Panc1 (cell line): ENCODE data around the gene TFDP2. TPM values are rescaled to one million over a fixed set of nuclear protein-coding genes. Genes with fewer than 3 reads are reported as not detected.

Experiments
- ATAC-seq: fragments of 200-7000 bp; cut with Tn5 transposase; 2 replicates; pipeline ENCODE4 v1.9.1; 2020; ENCODE audit warnings: mild to moderate bottlenecking, moderate library complexity
- BruUV-seq: library from RNA; stranded (reverse); fragments of 400-500 nt; replicated peaks from 2 replicates; lab custom pipeline; 2021; lab: Mats Ljungman, UMichigan
- CTCF ChIA-PET: fragments of 300-600 bp; sonication (Branson Sonifier 250); formaldehyde crosslinking; loops from one replicate; lab custom pipeline; 2022; ENCODE audit warnings: antibody characterized with exemption; lab: Charles Lee
- POLR2A ChIA-PET: fragments of 300-600 bp; sonication (Branson Sonifier 250); formaldehyde crosslinking; loops from one replicate; lab custom pipeline; 2022; ENCODE audit warnings: antibody characterized with exemption; lab: Charles Lee
- DNase-seq: peaks from one replicate; pipeline ENCODE4 v3.0.0-alpha.2; 2010; ENCODE audit warnings: low read depth, low spot score
- H3K27ac ChIP-seq: 2 replicates; pipeline ENCODE4 v1.5.1; 2011; ENCODE audit warnings: mild to moderate bottlenecking, low read length, inconsistent platforms
- H3K27me3 ChIP-seq: fragments of 200-500 bp; sonication (Bioruptor generic); 2 replicates; pipeline ENCODE4 v1.6.0; 2014; ENCODE audit warnings: low read length, inconsistent platforms; ENCODE audit not compliant: control insufficient read depth, insufficient read depth
- H3K36me3 ChIP-seq: fragments of 200-500 bp; sonication (Bioruptor generic); 2 replicates; pipeline ENCODE4 v1.5.1; 2014; ENCODE audit warnings: inconsistent platforms, mild to moderate bottlenecking, low read length, moderate library complexity; ENCODE audit not compliant: control insufficient read depth, insufficient read depth
- H3K4me1 ChIP-seq: 2 replicates; pipeline ENCODE4 v1.5.1; 2011; ENCODE audit warnings: inconsistent platforms, mild to moderate bottlenecking, low read length, moderate library complexity; ENCODE audit not compliant: control insufficient read depth, insufficient read depth
- H3K4me3 ChIP-seq, 2 experiments: 2 replicates each; pipeline ENCODE4 v1.5.1; 2011 to 2012; ENCODE audit warnings: low read depth in 2 of 2, low read length in 2 of 2, mild to moderate bottlenecking in 2 of 2, inconsistent platforms in 1 of 2, moderate library complexity in 1 of 2
- H3K9me3 ChIP-seq: fragments of 200-500 bp; sonication (Bioruptor generic); 2 replicates; pipeline ENCODE4 v1.5.1; 2014; ENCODE audit warnings: low read depth, mild to moderate bottlenecking, inconsistent platforms, low read length, moderate library complexity; ENCODE audit not compliant: control insufficient read depth, insufficient read depth
- CTCF ChIP-seq: fragments of 450-650 bp; IDR thresholded peaks from 2 replicates; pipeline ENCODE4 v1.5.1; 2017; ENCODE audit warnings: mild to moderate bottlenecking
- POLR2AphosphoS5 ChIP-seq: IDR thresholded peaks from 2 replicates; pipeline ENCODE4 v1.6.1; 2012; ENCODE audit warnings: mild to moderate bottlenecking, low read depth, low read length, moderate library complexity
- SIN3A ChIP-seq: IDR thresholded peaks from 2 replicates; pipeline ENCODE4 v1.6.1; 2012; ENCODE audit warnings: low read depth, mild to moderate bottlenecking, low read length, moderate library complexity, borderline replicate concordance; ENCODE audit not compliant: insufficient read depth
- TCF7L2 ChIP-seq: IDR thresholded peaks from 2 replicates; pipeline ENCODE4 v1.6.1; 2011; ENCODE audit warnings: mild to moderate bottlenecking, low read depth, low read length, inconsistent platforms
- in situ Hi-C: cut with HindIII; loops from 2 replicates; pipeline ENCODE4 v1.10.0; 2016; ENCODE audit warnings: low sequenced_read_pairs, low pct_unique_long_range_greater_than_20kb
- intact Hi-C: fragments of 100-400 bp; cut with micrococcal nuclease; formaldehyde crosslinking; loops from one replicate; pipeline ENCODE4 v1.10.0; 2022; ENCODE audit not compliant: unreplicated experiment
- total RNA-seq: library from RNA; stranded (reverse); gene quantifications from one replicate; pipeline ENCODE4 v1.2.1, GENCODE V29; 2021; ENCODE audit not compliant: unreplicated experiment
- TF ChIP-seq, protein P1 (sequence below), 2 experiments: IDR thresholded peaks; 2 replicates each; pipeline ENCODE4 v1.6.1; 2011 to 2012; ENCODE audit warnings: low read depth in 2 of 2, control low read depth in 1 of 2, low read length in 1 of 2, mild to moderate bottlenecking in 1 of 2, moderate library complexity in 1 of 2; ENCODE audit not compliant: insufficient read depth in 1 of 2

TFDP2 gene
- total RNA-seq, 1 experiment from 2014 or later: 66.3 TPM

DNA sequence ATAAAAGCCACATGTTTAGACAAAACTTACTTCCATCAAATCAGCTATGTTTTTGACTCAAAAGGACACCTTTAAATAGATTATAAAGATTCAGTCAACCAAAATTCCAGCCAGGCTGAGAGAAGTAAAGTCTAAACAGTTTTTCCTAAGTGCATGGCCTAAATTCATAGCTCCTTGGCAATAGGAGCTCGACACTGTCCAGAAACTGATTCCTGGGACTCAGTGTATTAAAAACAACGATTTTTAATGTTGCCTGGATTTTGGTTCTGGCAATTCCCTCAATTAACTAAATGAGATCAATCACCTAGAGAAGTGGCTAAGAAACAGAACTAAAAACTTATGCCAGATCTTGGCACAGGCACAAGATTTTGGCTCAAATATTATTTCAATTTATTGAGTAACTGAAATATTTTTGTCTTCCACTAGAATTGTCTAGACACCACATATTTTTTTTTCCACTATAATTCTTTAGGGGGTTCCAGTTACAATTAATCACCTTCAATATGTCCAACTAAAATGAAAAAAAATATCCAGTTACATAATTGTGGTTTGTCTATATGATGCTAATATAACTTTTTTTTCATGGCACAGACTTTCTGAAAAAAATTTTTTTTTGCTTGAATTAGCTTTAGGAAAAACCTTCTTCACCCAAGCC is 135.9 kb downstream of the TFDP2 start:
- intact Hi-C loops (no loop called here), in situ Hi-C loops (no loop called here)
- DNase-seq (no peak), ATAC-seq (no peak)
- no peaks in the 10 kb centered on the region for H3K4me1 ChIP-seq
- no peak overlapping the region for H3K27ac ChIP-seq
- TF ChIP-seq TCF7L2: no peak
- TF ChIP-seq, protein P1, sequence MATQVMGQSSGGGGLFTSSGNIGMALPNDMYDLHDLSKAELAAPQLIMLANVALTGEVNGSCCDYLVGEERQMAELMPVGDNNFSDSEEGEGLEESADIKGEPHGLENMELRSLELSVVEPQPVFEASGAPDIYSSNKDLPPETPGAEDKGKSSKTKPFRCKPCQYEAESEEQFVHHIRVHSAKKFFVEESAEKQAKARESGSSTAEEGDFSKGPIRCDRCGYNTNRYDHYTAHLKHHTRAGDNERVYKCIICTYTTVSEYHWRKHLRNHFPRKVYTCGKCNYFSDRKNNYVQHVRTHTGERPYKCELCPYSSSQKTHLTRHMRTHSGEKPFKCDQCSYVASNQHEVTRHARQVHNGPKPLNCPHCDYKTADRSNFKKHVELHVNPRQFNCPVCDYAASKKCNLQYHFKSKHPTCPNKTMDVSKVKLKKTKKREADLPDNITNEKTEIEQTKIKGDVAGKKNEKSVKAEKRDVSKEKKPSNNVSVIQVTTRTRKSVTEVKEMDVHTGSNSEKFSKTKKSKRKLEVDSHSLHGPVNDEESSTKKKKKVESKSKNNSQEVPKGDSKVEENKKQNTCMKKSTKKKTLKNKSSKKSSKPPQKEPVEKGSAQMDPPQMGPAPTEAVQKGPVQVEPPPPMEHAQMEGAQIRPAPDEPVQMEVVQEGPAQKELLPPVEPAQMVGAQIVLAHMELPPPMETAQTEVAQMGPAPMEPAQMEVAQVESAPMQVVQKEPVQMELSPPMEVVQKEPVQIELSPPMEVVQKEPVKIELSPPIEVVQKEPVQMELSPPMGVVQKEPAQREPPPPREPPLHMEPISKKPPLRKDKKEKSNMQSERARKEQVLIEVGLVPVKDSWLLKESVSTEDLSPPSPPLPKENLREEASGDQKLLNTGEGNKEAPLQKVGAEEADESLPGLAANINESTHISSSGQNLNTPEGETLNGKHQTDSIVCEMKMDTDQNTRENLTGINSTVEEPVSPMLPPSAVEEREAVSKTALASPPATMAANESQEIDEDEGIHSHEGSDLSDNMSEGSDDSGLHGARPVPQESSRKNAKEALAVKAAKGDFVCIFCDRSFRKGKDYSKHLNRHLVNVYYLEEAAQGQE (IDR thresholded peaks at IDR 0.05; ENCODE audit: insufficient read depth in 1 of 2, low read depth in 2 of 2, low read length in 1 of 2): no peak
- TF ChIP-seq POLR2AphosphoS5: no peak
- ChIA-PET POLR2A (interaction anchor here (0.5 kb wide), 1 partner anchor 112 kb away, joined by 3 read pairs; no protein-coding TSS in a partner anchor), CTCF (no interaction called here)
- H3K36me3 ChIP-seq: no peaks in the 10 kb centered on the region
- H3K9me3 ChIP-seq: no peaks in the 10 kb centered on the region
- H3K4me3 ChIP-seq: no peak overlapping the region
- BruUV-seq: no TSS peak
- no peaks in the 10 kb centered on the region for H3K27me3 ChIP-seq

- TF ChIP-seq, protein P1 (IDR thresholded peaks at IDR 0.05; ENCODE audit: insufficient read depth in 1 of 2, low read depth in 2 of 2, low read length in 1 of 2): no peak
- TF ChIP-seq CTCF (no peak), TCF7L2 (no peak), POLR2AphosphoS5 (no peak), SIN3A (no peak)
- no peaks in the 10 kb centered on the region for H3K27me3 ChIP-seq
- no peak overlapping the region for H3K27ac ChIP-seq
- BruUV-seq: no TSS peak
- in situ Hi-C loops: no loop called here
- H3K4me3 ChIP-seq: no peak overlapping the region
- H3K9me3 ChIP-seq: no peaks in the 10 kb centered on the region
- DNase-seq (no peak), ATAC-seq (no peak)
- POLR2A ChIA-PET: interaction anchor here (0.5 kb wide), 1 partner anchor 29 kb away, joined by 3 read pairs; no protein-coding TSS in a partner anchor
- intact Hi-C loops: no loop called here
- CTCF ChIA-PET: no interaction called here
- H3K4me1 ChIP-seq: no peaks in the 10 kb centered on the region
- H3K36me3 ChIP-seq: no peaks in the 10 kb centered on the region
Measured at GRCh38 chr3:142009029-142009428, 140.3 kb downstream of the TFDP2 start.
